HepG2 (cell line): ENCODE measurements around the gene ARMH2. TPM values are rescaled to one million over a fixed set of nuclear protein-coding genes. Genes with fewer than 3 reads are reported as not detected.

ENCODE experiments used
- BCL6 ChIP-seq: IDR thresholded peaks from 2 replicates; pipeline ENCODE4 v1.6.1; 2016; ENCODE audit warnings: missing genetic modification reagents, missing compliant biosample characterization
- CCDC6 ChIP-seq: sonication (generic); formaldehyde crosslinking; IDR thresholded peaks from 2 replicates; pipeline ENCODE4 v1.8.1; 2022; ENCODE audit warnings: mild to moderate bottlenecking, missing genetic modification reagents, moderate library complexity
- E2F1 ChIP-seq: sonication (generic); formaldehyde crosslinking; IDR thresholded peaks from 2 replicates; pipeline ENCODE4 v1.5.0; 2020; ENCODE audit warnings: missing genetic modification reagents
- KLF9 ChIP-seq: IDR thresholded peaks from 2 replicates; pipeline ENCODE4 v1.6.1; 2016; ENCODE audit warnings: low read depth
- PCBP2 ChIP-seq: fragments of 200-400 bp; formaldehyde crosslinking; optimal IDR thresholded peaks from 2 replicates; pipeline ENCODE3; 2018; ENCODE audit warnings: low read length, low read depth; ENCODE audit not compliant: poor library complexity, severe bottlenecking
- RARA ChIP-seq: IDR thresholded peaks from 2 replicates; pipeline ENCODE4 v1.6.1; 2016; ENCODE audit warnings: missing genetic modification reagents, missing compliant biosample characterization
- TARDBP ChIP-seq: sonication (generic); formaldehyde crosslinking; IDR thresholded peaks from 2 replicates; pipeline ENCODE4 v1.8.0; 2022; ENCODE audit warnings: mild to moderate bottlenecking, missing genetic modification reagents
- ZBTB37 ChIP-seq: sonication (generic); formaldehyde crosslinking; IDR thresholded peaks from 2 replicates; pipeline ENCODE4 v1.4.0; 2020; ENCODE audit warnings: mild to moderate bottlenecking, missing genetic modification reagents
- ZNF251 ChIP-seq: sonication (generic); formaldehyde crosslinking; IDR thresholded peaks from 2 replicates; pipeline ENCODE4 v1.9.0; 2021; ENCODE audit warnings: mild to moderate bottlenecking, missing genetic modification reagents
- ZNF329 ChIP-seq: sonication (generic); formaldehyde crosslinking; IDR thresholded peaks from 2 replicates; pipeline ENCODE4 v1.9.0; 2021; ENCODE audit warnings: low read depth, mild to moderate bottlenecking, missing genetic modification reagents
- polyA plus RNA-seq, 8 experiments: library from polyadenylated mRNA; depleted of rRNA in 3 of 8; stranded (reverse) in 7 of 8; unstranded in 1 of 8; fragments of >200 nt; fragmentation: Illumina TruSeq in 4 of 8; extraction: Trizol in 4 of 8; gene quantifications; 2 replicates each; pipeline versions ENCODE4 v1.2.1 to v1.2.3, GENCODE V29; 2011 to 2016; ENCODE audit warnings: low read depth in 4 of 8, missing spikeins in 1 of 8, mixed read lengths in 1 of 8; ENCODE audit not compliant: insufficient read depth in 1 of 8
- total RNA-seq, 5 experiments: library from RNA; depleted of rRNA; stranded (reverse); fragments of >200 nt; fragmentation: Illumina TruSeq; extraction: Trizol; gene quantifications; 2 replicates each; pipeline ENCODE4 v1.2.3, GENCODE V29; 2016; ENCODE audit warnings: low read depth in 1 of 5
- TF ChIP-seq, protein P1 (sequence below): sonication (generic); formaldehyde crosslinking; IDR thresholded peaks from 2 replicates; pipeline ENCODE4 v1.4.0; 2020; ENCODE audit warnings: missing genetic modification reagents
- TF ChIP-seq, protein P2 (sequence below): sonication (generic); formaldehyde crosslinking; conservative IDR thresholded peaks from 2 replicates; pipeline ENCODE4 v1.8.1; 2023; ENCODE audit warnings: missing genetic modification reagents

The ARMH2 gene
- total and polyA plus RNA-seq, 2 of the 13 experiments (the other 11 are each of a cell fraction or from before 2014, with no cell fraction given): not detected

- TF ChIP-seq ZBTB37 (CRISPR knock-in tag) (no peak), PCBP2 (no peak), RARA (CRISPR knock-in tag) (peak; percentile 73), ZNF251 (CRISPR knock-in tag) (no peak), BCL6 (CRISPR knock-in tag) (peak; percentile 75), E2F1 (CRISPR knock-in tag) (no peak), CCDC6 (CRISPR knock-in tag) (no peak), TARDBP (0 out of 2 replicates have a peak, but pooled peaks have one; percentile 27), KLF9 (no peak), ZNF329 (CRISPR knock-in tag) (no peak)
- TF ChIP-seq, protein P1, sequence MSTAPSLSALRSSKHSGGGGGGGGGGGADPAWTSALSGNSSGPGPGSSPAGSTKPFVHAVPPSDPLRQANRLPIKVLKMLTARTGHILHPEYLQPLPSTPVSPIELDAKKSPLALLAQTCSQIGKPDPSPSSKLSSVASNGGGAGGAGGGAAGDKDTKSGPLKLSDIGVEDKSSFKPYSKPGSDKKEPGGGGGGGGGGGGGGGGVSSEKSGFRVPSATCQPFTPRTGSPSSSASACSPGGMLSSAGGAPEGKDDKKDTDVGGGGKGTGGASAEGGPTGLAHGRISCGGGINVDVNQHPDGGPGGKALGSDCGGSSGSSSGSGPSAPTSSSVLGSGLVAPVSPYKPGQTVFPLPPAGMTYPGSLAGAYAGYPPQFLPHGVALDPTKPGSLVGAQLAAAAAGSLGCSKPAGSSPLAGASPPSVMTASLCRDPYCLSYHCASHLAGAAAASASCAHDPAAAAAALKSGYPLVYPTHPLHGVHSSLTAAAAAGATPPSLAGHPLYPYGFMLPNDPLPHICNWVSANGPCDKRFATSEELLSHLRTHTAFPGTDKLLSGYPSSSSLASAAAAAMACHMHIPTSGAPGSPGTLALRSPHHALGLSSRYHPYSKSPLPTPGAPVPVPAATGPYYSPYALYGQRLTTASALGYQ (CRISPR knock-in tag): no peak
- TF ChIP-seq, protein P2, sequence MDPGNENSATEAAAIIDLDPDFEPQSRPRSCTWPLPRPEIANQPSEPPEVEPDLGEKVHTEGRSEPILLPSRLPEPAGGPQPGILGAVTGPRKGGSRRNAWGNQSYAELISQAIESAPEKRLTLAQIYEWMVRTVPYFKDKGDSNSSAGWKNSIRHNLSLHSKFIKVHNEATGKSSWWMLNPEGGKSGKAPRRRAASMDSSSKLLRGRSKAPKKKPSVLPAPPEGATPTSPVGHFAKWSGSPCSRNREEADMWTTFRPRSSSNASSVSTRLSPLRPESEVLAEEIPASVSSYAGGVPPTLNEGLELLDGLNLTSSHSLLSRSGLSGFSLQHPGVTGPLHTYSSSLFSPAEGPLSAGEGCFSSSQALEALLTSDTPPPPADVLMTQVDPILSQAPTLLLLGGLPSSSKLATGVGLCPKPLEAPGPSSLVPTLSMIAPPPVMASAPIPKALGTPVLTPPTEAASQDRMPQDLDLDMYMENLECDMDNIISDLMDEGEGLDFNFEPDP (CRISPR knock-in tag): no peak
These were observed 19.2 kb downstream of the ARMH2 start (continued) for GRCh38 chr6:24779416-24780016.
